ENCODE measurements around the gene CDH1.

- TF ChIP-seq CTCF (IDR thresholded peaks at IDR 0.05) = no peak
- no peak for TF ChIP-seq POLR2A (IDR thresholded peaks at IDR 0.05)
Measured at GRCh38 chr16:68724797-68725196, 12.3 kb upstream of the CDH1 start.
